GM18951 (cell line): ENCODE results near the gene PRDM16.

ENCODE experiments used
- POLR2A ChIP-seq: IDR thresholded peaks from 4 replicates; pipeline ENCODE4 v1.6.1; 2011; ENCODE audit warnings: mild to moderate bottlenecking; ENCODE audit not compliant: insufficient read length, insufficient read depth; ENCODE audit errors: extremely low read depth
- in situ Hi-C: fragments of 300-500 bp; cut with MboI; formaldehyde crosslinking; loops from one replicate; pipeline ENCODE4 v1.12.0; 2022; ENCODE audit warnings: low sequenced_read_pairs, mixed read lengths, inconsistent platforms; ENCODE audit not compliant: unreplicated experiment

Gene PRDM16

DNA sequence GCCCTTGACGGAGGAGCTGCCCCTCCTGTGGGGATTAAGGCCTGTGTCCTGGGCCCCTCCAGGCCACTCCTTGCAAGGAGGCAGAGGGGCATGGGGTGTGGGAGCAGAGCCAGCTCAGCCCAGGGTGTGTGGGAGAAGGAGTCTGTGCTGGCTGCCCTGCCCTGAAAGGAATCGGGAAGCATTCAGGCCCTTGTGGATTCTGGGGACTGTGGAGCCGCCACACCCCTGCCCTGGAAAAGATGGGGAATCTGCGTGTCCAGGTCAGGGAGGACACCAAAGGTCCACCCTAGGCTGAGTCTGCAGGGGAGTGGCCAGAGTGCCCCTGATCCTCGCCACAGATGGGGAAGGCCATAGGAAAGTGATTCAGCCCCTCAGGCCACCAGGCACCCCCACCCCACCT lies 16.5 kb upstream of the PRDM16 start:
- no peak for TF ChIP-seq POLR2A
- in situ Hi-C loops = no loop called here

DNA sequence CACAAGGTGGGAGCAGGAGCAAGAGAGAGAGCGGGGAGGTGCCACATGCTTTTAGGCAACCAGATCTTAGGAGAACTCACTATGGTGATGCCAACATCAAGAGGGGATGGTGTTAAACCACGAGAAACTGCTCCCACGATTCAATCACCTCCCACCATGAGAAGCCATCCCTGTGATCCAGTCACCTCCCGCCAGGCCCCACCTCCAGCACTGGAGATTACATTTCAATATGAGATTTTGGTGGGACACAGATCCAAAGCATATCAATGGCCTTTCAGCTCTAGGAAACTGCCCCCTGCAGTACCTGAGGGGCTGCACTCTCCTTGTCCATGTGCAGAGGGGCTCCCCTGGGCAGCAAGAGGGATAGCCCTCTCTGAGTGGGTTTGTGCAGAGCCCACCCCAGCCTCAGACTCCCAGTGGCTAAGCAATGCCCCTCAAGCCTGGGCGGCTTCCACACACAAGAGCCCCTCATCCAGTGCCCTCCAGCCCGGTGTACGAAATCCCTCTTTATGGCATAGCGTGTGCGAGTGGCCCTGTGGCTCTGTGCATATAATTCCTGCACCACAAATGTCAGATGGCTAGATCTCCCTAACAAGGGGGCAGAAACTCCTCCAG lies 15.5 kb upstream of the PRDM16 start:
- in situ Hi-C loops = no loop called here
- no peak for TF ChIP-seq POLR2A

DNA sequence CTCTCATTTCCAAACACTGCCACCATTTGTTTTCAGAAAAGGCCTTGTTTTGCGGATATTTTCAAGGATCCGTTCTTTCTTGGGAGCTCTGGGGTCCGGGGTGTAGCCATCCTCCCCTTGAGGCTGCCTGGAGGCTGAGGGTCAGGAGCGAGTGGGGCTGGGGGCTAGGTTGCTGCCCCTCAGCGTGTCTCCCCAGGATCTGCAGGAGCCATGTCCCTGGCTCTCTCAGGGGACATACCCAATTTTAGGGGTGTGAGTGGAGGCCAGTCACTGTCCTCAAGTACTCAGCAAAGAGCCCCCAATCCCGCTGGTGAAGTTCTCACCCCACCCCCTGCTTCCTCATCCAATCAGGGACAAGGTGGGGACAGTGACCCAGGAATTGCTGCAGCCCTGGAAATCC lies 15.0 kb upstream of the PRDM16 start:
- in situ Hi-C loops = no loop called here
- TF ChIP-seq POLR2A = no peak

DNA sequence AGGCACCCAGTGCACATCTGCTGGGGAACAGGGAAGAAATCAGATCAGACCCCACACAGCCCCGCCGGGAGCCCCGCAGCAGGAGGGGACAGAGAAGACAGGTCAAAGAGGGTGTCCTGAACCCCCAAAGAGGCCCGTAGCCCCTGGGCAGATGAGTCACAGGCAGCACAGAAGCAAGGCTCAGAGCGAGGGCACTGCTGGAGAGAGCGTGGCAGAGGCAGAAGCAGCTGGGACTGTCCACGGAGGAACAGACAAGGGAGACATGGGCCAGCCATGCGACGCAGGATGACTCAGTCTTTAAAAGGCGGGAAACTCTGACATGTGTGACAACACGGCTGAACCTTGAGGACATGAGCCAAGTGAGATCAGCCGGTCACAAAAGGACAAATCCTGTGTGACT lies 14.5 kb upstream of the PRDM16 start:
- TF ChIP-seq POLR2A = no peak
- in situ Hi-C loops = no loop called here

DNA sequence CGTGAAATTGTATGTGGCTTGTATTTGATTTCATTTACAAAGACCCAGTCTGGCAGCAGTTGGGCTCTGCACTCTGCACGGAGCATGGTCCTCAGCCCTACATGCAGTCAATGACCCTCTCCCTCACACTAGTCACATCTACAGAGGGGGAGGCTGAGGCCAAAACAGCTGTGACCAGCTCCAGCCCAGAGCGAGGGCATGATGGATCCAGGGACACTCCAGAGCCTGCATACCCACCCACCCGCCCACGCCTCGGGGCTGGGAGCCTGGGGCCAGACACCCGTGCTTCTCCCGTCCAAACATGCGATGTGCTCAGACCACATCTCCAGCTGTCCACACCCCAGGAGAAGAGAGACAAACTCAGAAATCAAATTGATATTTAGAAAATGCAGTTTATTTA lies 14.0 kb upstream of the PRDM16 start:
- TF ChIP-seq POLR2A = no peak
- in situ Hi-C loops = no loop called here

DNA sequence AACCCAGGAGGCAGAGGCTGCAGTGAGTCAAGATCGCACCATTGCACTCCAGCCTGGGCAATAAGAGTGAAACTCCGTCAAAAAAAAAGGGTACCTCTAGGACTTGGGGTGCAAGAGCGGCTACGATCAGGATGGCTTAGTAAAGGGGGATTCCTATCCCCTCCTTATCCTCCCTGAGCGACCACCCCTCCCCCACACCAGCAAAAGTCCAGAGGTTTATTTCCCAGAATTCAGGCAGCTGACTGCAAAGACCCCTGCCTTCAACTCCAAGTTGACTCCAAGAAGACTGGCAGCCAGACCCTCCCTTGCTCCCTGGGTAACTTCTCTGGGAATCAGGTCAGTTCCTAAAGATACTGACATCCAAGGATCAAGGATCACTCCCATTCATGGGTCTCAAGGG lies 12.4 kb upstream of the PRDM16 start:
- in situ Hi-C loops = no loop called here
- TF ChIP-seq POLR2A = no peak

DNA sequence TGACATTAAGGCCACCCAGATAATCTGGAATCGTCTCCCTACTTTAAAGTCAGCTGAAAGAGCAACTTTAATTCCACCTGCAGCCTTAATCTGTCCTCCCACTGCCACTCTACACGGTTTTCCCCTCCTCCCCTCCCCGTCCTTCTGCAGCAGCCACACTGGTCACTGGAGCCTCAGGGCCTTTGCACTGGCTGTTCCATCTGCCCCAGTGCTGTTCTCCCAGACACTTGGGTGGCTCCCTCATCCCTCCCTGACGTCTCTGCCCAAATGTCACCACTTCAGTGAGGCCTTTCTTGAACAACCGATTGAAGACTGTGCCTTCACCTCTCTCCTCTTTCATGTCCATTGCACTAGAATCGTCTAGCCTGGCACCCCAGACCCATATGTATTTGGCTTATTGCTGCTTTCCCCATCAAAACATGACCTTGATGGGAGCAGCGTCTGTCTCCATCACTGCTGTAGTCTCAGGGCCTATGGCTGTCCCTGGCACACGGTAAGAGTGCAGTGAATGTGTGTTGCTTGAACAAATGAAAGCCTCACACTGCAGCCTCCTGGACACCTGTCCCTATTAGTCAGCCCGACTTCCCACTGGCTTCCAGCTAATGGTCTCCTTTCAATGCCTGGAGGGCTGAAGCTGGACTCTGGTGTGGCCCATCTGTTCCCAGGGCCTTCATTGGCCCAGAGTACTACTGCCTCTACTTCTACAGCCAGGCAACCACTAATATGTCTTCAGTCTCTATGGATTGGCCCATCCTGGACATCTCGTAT lies 10.6 kb upstream of the PRDM16 start:
- no peak for TF ChIP-seq POLR2A
- in situ Hi-C loops = no loop called here

DNA sequence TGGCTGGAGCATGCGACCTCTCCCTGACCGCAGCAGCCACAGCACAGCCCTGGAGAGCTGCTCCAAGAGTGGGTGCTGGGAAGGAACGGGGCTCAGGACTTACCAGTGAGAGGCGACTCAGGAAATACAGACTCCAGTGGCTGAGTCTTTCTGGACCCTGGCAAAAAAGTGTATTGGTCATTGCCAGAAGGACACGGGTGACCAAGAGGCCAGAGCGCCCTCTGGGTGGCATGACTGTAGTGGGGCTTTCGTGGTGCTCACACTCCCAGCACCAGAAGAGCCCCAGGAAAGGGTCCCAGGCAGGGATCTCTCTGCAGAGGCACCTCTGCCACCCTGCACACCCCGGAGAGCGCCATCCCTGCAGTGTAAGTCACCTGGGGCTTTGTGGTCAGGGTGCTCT lies 8.9 kb upstream of the PRDM16 start:
- in situ Hi-C loops = no loop called here
- no peak for TF ChIP-seq POLR2A

DNA sequence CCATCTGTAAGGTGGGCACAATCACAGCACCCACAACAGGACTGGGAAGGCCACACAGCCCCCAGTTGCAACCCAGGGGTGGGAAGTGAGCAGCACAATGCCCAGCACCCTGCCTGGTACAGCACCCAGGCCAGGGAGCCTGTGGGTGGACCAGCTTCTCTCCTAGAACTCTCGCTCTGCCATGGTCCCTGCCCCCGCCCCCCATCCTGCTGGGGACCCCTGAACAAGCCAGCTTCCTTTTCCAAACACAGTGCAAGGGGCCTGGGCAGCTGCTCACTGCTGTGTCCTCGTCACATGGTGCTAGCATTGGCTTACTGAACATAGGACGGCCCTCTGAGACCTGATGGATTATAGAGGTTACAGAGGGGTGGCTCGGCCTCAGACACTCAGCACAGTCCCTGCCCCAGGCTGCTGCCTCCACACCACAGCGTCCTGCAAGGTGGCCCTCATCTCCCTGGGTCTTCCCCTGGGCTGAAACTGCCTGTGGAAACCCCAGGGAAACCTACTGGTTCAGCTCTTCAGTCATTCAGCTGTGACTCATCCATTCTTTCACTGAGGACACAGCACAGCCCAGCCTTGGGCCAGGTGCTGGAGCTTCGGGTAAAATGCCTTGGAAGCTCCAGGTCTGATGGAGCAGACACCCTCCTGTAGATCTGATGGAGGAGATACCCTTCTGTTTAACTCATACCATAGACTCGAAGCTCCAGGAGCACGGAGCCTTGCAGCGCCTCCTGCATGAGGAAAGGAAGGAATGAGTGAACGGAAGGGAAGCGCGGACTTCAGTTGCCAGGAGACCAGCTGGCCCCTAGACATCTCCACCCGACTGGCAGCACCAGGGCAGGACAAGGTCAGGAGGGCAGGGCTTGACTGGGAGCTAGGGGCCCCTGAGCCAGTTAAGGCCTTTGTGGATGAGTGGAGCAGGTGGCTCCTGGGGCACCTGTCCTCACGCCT lies 8.1 kb upstream of the PRDM16 start:
- TF ChIP-seq POLR2A = no peak
- in situ Hi-C loops = no loop called here

DNA sequence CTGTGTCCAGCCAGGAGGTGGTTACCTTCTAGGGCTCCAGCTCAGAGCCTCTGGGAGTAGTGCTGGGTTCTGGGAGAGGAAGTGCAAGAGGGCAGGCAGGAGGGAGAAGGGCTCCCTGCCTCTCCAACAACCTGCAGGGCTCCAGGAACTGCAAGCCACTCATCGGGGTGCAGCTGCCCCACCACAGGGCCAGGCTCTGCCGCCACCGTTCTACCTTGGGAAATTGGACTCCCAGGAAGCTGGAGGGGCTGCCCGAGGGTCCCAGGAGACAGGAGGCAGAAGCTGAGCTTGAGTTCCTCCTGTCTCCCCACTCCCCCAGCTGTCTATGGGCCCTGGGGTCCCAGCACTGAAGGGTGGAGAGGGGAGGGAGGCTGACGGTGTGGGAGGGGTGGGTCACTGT lies 7.4 kb upstream of the PRDM16 start:
- TF ChIP-seq POLR2A = no peak
- in situ Hi-C loops = no loop called here

DNA sequence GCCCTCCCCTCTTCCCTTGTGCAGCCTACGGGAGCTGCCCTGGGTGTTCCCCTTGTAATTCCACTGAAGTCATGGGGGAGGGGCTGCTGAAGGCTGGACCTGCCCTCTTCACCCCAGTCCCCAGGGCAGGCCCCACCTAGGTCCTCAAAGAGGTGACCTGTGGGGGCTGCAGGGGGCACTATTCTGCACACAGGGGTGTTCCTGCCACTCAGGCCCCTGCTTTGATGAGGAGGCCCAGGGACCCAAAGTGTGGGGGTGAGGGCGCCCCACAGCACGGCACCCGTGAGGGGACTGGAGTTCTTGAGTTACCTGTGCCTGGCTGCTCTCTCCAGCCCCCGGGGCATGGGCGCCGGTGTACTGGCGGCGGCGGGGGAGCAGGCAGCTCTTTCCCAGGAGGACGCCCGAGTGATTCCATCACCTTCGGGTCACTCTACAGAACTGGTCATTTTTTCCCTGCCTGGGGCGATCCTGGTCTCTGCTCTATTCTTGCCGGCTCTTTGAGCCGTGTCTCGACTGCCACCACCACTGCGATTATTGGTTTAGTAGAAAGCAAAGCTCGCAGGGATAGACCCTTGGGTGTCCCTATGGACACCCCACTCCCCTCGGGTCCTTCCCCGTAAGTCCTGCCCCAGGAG lies 6.9 kb upstream of the PRDM16 start:
- in situ Hi-C loops = no loop called here
- no peak for TF ChIP-seq POLR2A

DNA sequence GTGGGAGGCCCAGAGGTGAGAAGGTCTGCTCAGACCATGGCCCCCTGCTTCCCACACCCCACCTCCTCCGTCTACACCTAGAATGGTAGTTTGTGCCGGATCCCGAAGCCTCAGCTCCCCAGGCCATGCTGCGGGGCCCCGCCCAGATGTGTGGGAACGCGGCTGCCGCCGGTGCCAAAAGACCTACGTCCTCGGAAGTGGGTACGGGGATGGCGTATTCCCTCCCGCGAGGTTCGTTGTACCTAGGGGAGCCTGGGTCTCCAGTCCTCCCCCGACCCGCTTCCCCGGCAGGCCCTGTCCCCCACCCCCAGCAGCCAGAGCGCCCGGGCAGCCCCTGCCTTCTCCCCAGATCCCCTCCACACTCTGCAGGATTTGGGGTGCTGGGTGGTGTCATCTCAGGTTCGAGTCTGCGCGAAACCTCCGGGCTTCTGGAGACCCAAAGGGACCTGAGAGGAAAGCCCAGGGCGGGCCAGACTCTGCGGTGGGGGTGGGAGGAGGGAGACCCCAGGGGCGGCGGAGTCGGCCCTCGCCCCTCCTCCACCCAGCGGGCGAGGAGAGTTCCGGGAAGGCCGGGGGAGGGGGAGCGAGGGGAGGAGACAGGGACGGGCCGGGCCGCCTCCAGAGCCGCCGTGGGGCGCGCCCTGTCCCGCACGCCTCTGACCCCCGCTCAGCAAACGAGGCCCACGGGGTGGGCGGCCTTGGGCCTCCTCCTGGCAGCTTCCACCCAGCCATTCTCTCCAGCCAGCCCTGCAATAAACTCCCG lies 6.2 kb upstream of the PRDM16 start:
- in situ Hi-C loops = no loop called here
- TF ChIP-seq POLR2A = no peak
